Stimulated activated naive CD8-positive, alpha-beta T cell treated with anti-CD3 and anti-CD28 coated beads, Interleukin-15, amount 100 ng/mL, for 72 hours (primary cell): ENCODE data around the gene VPS13D.

Experiments used
- ATAC-seq: fragments of 150-1000 bp; cut with Tn5 transposase; 2 replicates; pipeline ENCODE4 v1.10.0; 2021; ENCODE audit warnings: mild to moderate bottlenecking, moderate library complexity
- DNase-seq, 2 donors: peaks; one replicate each; pipeline ENCODE4 v3.0.0; 2021 to 2022
- H3K27ac Mint-ChIP-seq, 2 donors: one replicate each; pipeline ENCODE4 v1.8.0; 2022; ENCODE audit warnings: mild to moderate bottlenecking in 2 of 2, mixed read lengths in 2 of 2, moderate library complexity in 2 of 2
- H3K27me3 Mint-ChIP-seq: one replicate; pipeline ENCODE4 v1.8.0; 2022; ENCODE audit warnings: mixed read lengths
- H3K4me1 Mint-ChIP-seq: one replicate; pipeline ENCODE4 v1.8.0; 2022; ENCODE audit warnings: mild to moderate bottlenecking, mixed read lengths
- H3K4me3 Mint-ChIP-seq, 2 donors: one replicate each; pipeline ENCODE4 v1.8.0; 2022; ENCODE audit warnings: mild to moderate bottlenecking in 2 of 2, mixed read lengths in 2 of 2, moderate library complexity in 1 of 2
- H3K9me3 Mint-ChIP-seq, 2 donors: one replicate each; pipeline ENCODE4 v1.8.0; 2022; ENCODE audit warnings: mixed read lengths in 2 of 2

The VPS13D gene

GRCh38 chr1:12189328-12189682 lies 40.5 kb upstream of the VPS13D start:
- peaks cover 86% of the 10 kb centered on the region for H3K4me1 Mint-ChIP-seq
- ATAC-seq: no peak

GRCh38 chr1:12191242-12192032 lies 38.4 kb upstream of the VPS13D start:
- Mint-ChIP-seq H3K9me3 (no peaks in the 10 kb centered on the region), H3K27me3 (no peaks in the 10 kb centered on the region), H3K4me3 (no peak overlapping the region), H3K27ac (peak overlapping the region in 1 of 2 donors; percentile 71), H3K4me1 (peaks cover 82% of the 10 kb centered on the region)
- peak; percentile 29 for ATAC-seq
- DNase-seq: no peak

More at GRCh38 chr1:12189328-12189682, 40.5 kb upstream of the VPS13D start:
- Mint-ChIP-seq H3K4me3 (no peak overlapping the region), H3K9me3 (no peaks in the 10 kb centered on the region), H3K27ac (peak overlapping the region in 1 of 2 donors; percentile 6), H3K27me3 (no peaks in the 10 kb centered on the region)
- no peak for DNase-seq

GRCh38 chr1:12194666-12195216 lies 35.1 kb upstream of the VPS13D start:
- ATAC-seq: no peak
- Mint-ChIP-seq H3K4me1 (peaks cover 91% of the 10 kb centered on the region), H3K27me3 (no peaks in the 10 kb centered on the region), H3K9me3 (no peaks in the 10 kb centered on the region), H3K27ac (no peak overlapping the region), H3K4me3 (no peak overlapping the region)
- no peak for DNase-seq

GRCh38 chr1:12195416-12195815 lies 34.4 kb upstream of the VPS13D start:
- DNase-seq: no peak
- peaks cover 94% of the 10 kb centered on the region for H3K4me1 Mint-ChIP-seq
- no peak overlapping the region for H3K27ac Mint-ChIP-seq
- no peak for ATAC-seq
- H3K9me3 Mint-ChIP-seq: no peaks in the 10 kb centered on the region
- no peaks in the 10 kb centered on the region for H3K27me3 Mint-ChIP-seq
- no peak overlapping the region for H3K4me3 Mint-ChIP-seq

- Mint-ChIP-seq H3K27ac (peak overlapping the region; percentile 20 to 90), H3K4me3 (peak overlapping the region; percentile 32 to 36), H3K4me1 (peaks cover 94% of the 10 kb centered on the region), H3K9me3 (no peaks in the 10 kb centered on the region), H3K27me3 (no peaks in the 10 kb centered on the region)
- peak; percentile 73 for ATAC-seq
- DNase-seq: peak in 1 of 2 donors; percentile 56
Measured at GRCh38 chr1:12196641-12197482, 33.0 kb upstream of the VPS13D start.

GRCh38 chr1:12197483-12197880 lies 32.3 kb upstream of the VPS13D start:
- Mint-ChIP-seq H3K27me3 (no peaks in the 10 kb centered on the region), H3K27ac (no peak overlapping the region), H3K4me3 (no peak overlapping the region), H3K9me3 (no peaks in the 10 kb centered on the region), H3K4me1 (peaks cover 94% of the 10 kb centered on the region)
- DNase-seq: no peak
- no peak for ATAC-seq

- no peak for ATAC-seq
- Mint-ChIP-seq H3K27ac (peak overlapping the region in 1 of 2 donors; percentile 48), H3K4me1 (peaks cover 95% of the 10 kb centered on the region), H3K4me3 (peak overlapping the region in 1 of 2 donors; percentile 18), H3K27me3 (no peaks in the 10 kb centered on the region), H3K9me3 (no peaks in the 10 kb centered on the region)
- no peak for DNase-seq
Measured at GRCh38 chr1:12200208-12200607, 29.6 kb upstream of the VPS13D start.

- Mint-ChIP-seq H3K4me3 (peak overlapping the region; percentile 26 to 38), H3K4me1 (peaks cover 99% of the 10 kb centered on the region), H3K27ac (peak overlapping the region in 1 of 2 donors; percentile 1), H3K27me3 (no peaks in the 10 kb centered on the region), H3K9me3 (no peaks in the 10 kb centered on the region)
- peak; percentile 47 to 58 for DNase-seq
- peak; percentile 66 for ATAC-seq
Measured at GRCh38 chr1:12201352-12202189, 28.3 kb upstream of the VPS13D start.

- Mint-ChIP-seq H3K9me3 (no peaks in the 10 kb centered on the region), H3K27ac (peak overlapping the region; percentile 82 to 88), H3K4me1 (peaks cover 99% of the 10 kb centered on the region), H3K27me3 (no peaks in the 10 kb centered on the region), H3K4me3 (peak overlapping the region; percentile 2 to 56)
- DNase-seq (no peak), ATAC-seq (no peak)
Measured at GRCh38 chr1:12202190-12202497, 27.7 kb upstream of the VPS13D start.

GRCh38 chr1:12202577-12202976 lies 27.3 kb upstream of the VPS13D start:
- peak overlapping the region; percentile 2 to 56 for H3K4me3 Mint-ChIP-seq
- peak overlapping the region; percentile 82 to 88 for H3K27ac Mint-ChIP-seq
- DNase-seq (no peak), ATAC-seq (no peak)
- H3K4me1 Mint-ChIP-seq: peaks cover 99% of the 10 kb centered on the region
- no peaks in the 10 kb centered on the region for H3K9me3 Mint-ChIP-seq
- H3K27me3 Mint-ChIP-seq: no peaks in the 10 kb centered on the region

- no peak for ATAC-seq
- Mint-ChIP-seq H3K4me3 (peak overlapping the region; percentile 52 to 56), H3K27ac (peak overlapping the region; percentile 37 to 63), H3K9me3 (no peaks in the 10 kb centered on the region), H3K4me1 (peaks cover 99% of the 10 kb centered on the region), H3K27me3 (no peaks in the 10 kb centered on the region)
- DNase-seq: no peak
Measured at GRCh38 chr1:12203216-12204007, 26.4 kb upstream of the VPS13D start.

GRCh38 chr1:12204140-12204539 lies 25.7 kb upstream of the VPS13D start:
- peak; percentile 63 to 72 for DNase-seq
- ATAC-seq: peak; percentile 68
- H3K4me1 Mint-ChIP-seq: peaks cover 99% of the 10 kb centered on the region

GRCh38 chr1:12204754-12205658 lies 24.8 kb upstream of the VPS13D start:
- peaks cover 99% of the 10 kb centered on the region for H3K4me1 Mint-ChIP-seq
- DNase-seq (no peak), ATAC-seq (no peak)
- H3K9me3 Mint-ChIP-seq: no peaks in the 10 kb centered on the region
- H3K4me3 Mint-ChIP-seq: peak overlapping the region; percentile 52 to 56
- H3K27ac Mint-ChIP-seq: peak overlapping the region in 1 of 2 donors; percentile 99
- H3K27me3 Mint-ChIP-seq: no peaks in the 10 kb centered on the region

More at GRCh38 chr1:12204140-12204539, 25.7 kb upstream of the VPS13D start:
- Mint-ChIP-seq H3K4me3 (peak overlapping the region; percentile 52 to 56), H3K27ac (peak overlapping the region; percentile 37 to 63), H3K27me3 (no peaks in the 10 kb centered on the region), H3K9me3 (no peaks in the 10 kb centered on the region)

- DNase-seq (no peak), ATAC-seq (no peak)
- H3K4me3 Mint-ChIP-seq: no peak overlapping the region
- peaks cover 97% of the 10 kb centered on the region for H3K4me1 Mint-ChIP-seq
- no peaks in the 10 kb centered on the region for H3K27me3 Mint-ChIP-seq
- H3K9me3 Mint-ChIP-seq: no peaks in the 10 kb centered on the region
- H3K27ac Mint-ChIP-seq: peak overlapping the region in 1 of 2 donors; percentile 35
Measured at GRCh38 chr1:12206238-12206637, 23.6 kb upstream of the VPS13D start.
